Measurements from ENCODE around the gene OGN.

The OGN gene

DNA sequence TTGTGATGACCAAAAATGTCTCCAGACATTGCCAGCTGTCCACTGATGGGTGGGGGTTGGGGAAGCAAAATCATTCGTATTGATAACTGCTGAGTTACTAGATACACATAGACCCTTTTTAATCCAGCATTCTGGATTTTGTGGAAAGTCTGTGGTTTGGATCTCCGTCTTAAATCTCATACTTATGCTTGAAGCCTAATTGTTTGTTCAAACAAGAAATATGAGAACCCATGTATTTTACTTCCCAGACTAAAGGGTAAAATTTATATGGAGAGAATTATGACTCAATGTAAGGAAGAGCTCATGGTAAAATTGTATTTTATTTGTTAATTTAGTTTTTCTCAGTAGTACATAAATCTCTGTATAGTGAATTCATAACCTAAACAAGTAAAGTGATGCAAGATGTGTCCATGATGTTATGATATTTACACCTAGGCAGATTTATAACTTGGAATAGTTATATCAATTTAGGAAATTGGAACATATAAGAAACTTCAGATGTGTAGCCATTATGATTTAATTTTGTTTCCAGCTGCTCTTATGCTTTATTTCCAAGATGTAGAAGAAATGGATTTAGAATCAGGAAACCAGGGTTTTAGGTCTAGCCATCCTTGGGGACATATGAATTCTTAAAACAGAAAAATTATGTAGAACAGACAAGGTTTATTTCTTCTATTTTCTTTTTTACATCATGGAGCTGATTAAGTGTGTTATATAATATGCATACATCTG lies 4.5 kb upstream of the OGN start:
- in situ Hi-C loops (cut with HindIII; ENCODE audit: low pct_ligation_motif_present, low pct_unique_long_range_greater_than_20kb, low sequenced_read_pairs), result no loop called here
- DNase-seq, result no peak

DNA sequence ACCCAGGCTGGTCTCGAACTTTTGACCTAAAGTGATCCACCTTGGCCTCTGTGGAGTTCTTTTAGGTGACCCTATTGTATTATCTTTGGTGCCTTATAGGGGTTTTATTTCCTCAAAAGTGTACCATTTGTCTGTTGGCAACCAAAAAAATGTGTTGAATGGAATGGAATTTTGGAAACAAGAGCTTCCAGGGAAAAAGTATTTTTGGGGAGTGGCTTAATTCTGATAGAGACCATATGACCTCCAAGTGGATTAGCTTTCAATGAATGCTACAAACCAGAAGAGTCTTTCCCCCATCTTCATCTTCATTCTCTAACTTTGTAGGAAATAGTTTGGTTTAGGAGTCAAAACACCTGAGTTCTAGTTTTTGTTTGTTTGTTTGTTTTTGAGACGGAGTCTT lies 3.4 kb upstream of the OGN start:
- in situ Hi-C loops (cut with HindIII; ENCODE audit: low pct_ligation_motif_present, low pct_unique_long_range_greater_than_20kb, low sequenced_read_pairs), result no loop called here
- DNase-seq, result no peak

DNA sequence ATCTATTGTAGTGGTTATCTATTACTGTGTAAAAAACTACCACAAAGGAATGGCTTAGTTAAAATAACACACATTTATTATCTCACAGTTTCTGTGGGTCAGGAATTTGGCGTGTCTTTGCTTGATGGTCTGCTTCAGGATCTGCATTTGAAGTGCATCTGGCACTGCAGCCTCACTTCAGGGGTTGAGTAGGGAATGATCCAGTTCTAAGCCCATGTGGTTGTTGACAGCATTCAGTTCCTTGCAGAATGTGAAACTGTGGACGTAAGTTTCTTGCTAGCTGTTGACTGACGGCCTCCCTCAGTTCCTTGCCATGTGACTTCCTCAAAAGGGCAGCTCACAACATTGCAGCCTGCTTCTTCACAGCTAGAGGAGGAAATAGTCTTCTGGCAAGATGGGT lies 2.1 kb upstream of the OGN start:
- in situ Hi-C loops (cut with HindIII; ENCODE audit: low pct_ligation_motif_present, low pct_unique_long_range_greater_than_20kb, low sequenced_read_pairs), result no loop called here
- DNase-seq, result no peak

DNA sequence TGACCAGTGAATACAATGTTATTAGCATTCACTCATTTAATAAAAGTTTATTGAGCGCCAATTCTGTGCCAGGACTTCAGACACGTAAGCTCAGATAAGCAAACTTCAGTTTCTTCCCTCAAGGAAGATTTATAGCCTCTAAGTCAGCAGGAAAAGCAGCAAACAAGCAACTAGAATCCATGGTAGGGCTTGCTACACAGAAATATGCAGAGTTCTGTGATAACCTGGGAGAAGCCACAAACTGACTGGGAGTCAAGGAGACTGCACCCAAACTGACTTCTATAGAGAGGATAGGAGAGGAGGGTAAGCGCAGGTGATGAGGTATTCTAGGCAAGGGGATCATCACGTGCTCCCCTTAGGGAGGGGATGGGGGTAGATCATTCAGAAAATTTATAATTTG lies 1.4 kb upstream of the OGN start:
- DNase-seq, result no peak
- in situ Hi-C loops (cut with HindIII; ENCODE audit: low pct_ligation_motif_present, low pct_unique_long_range_greater_than_20kb, low sequenced_read_pairs), result no loop called here

DNA sequence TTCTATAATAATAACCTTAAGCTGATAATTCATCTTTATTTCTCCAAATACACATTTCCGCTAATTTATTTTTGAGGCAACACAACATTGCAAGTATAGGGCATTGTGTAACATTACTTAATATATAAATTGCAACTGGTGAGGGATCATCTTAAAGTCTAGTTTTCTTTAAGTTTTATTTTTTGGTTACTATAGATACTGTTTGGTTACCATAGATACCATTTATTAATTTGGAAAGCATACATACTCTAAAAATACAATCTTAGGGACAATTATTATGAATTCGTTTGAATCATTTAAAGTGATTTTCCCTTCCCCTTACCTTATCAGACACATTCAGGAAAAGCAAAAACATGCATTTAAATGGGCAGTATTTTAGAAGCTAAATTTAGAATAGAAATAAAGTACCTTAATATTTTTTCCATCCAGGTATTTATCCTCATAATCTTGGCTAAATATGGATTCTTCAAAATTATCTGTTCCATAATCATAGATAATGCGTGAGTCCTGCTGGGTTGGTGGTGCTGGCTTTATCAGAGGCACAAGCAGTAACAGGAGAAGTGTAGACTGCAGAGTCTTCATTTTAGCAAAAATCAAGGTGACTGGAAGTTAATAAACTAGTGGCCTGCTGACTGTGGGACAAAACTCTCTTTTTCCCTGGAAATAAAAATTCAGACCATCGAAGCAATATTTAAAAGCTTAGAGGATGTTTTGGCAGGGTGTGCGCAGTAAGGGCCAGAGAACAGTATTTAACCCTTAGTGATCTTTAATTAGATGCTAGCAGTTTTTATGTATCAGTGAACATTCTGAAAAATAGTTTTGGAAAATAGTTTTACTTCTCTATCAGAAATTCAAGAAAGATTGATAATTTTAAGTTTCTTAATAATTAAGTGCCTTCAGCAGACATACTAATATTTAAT lies 1.3 kb downstream of the OGN start:
- no peak for DNase-seq
- in situ Hi-C loops (cut with HindIII; ENCODE audit: low pct_ligation_motif_present, low pct_unique_long_range_greater_than_20kb, low sequenced_read_pairs), result no loop called here

DNA sequence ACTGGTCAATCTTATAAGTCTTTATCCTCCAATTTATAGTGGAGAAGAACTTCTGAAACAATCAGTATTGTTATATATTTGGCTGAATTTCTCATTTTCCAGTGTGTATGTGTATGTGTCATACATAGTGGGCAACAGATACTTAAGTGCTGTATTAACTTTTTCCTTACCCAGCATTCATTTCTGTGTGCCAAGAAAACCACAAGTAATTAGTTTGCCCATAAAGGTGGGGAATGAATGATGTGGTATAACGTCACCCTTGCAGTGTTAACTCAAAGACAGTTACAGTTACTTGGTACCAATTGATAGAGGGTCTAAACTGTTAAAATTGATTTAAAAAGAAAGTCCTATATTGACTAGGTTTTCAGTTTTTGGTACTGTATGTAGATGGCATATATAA lies 2.0 kb downstream of the OGN start:
- in situ Hi-C loops (cut with HindIII; ENCODE audit: low pct_ligation_motif_present, low pct_unique_long_range_greater_than_20kb, low sequenced_read_pairs), result no loop called here
- no peak for DNase-seq

DNA sequence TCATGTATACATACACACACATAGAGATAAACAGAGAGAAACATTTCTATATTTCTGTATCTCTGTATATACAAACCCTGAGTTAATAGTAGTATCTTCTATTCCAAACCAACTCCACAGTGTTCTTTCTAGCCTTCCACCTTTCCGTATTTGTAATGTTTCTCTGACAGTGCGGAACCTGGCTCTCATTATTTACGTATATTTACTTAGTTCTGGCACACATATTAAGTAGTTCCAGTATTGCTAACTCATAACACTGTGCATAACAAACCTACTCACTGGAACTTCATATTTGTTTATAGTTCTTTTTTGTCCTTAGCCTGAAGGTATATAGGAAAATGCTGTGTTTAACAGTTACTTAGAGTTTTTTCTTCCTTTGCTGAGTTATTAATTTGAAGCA lies 6.5 kb downstream of the OGN start:
- DNase-seq, result no peak
- in situ Hi-C loops (cut with HindIII; ENCODE audit: low pct_ligation_motif_present, low pct_unique_long_range_greater_than_20kb, low sequenced_read_pairs), result no loop called here

DNA sequence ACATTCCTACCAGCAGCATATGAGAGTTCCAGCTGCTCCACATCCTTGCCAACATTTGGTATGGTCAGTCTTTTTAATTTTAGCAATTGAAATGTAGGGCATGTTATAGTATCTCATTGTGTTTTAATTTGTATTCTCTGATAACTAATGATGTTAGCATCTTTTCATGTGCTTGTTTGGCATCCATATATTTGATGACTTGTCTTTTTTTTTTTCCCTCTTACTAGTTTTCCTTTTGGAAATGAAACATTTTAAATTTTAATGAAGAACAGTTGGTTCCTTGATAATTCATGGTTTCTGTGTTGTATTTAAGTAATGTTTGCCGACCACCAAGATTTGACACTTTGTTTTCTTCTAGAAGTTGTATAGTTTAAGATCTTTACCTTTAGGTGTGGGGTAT lies 8.8 kb downstream of the OGN start:
- DNase-seq, result no peak
- in situ Hi-C loops (cut with HindIII; ENCODE audit: low pct_ligation_motif_present, low pct_unique_long_range_greater_than_20kb, low sequenced_read_pairs), result no loop called here

DNA sequence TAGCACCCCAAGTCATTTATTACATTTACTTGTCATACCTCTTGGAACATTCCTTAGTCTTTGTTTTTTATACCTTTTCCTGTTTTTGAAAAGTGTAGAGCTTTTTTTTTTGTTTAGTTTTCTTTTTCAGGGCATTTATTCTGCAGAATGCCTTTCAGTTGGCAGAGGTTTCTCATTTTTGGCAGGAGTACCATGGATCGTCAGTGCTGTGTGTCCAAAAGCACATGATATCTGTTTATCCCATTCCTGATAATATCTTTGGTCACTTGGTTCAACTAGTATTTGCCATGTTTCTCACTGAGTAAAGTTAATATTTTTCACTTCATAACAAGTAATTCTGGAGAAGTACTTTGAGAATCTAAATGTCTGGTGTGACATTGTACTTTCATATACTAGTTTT lies 10.7 kb downstream of the OGN start:
- DNase-seq, result no peak
- in situ Hi-C loops (cut with HindIII; ENCODE audit: low pct_ligation_motif_present, low pct_unique_long_range_greater_than_20kb, low sequenced_read_pairs), result no loop called here

DNA sequence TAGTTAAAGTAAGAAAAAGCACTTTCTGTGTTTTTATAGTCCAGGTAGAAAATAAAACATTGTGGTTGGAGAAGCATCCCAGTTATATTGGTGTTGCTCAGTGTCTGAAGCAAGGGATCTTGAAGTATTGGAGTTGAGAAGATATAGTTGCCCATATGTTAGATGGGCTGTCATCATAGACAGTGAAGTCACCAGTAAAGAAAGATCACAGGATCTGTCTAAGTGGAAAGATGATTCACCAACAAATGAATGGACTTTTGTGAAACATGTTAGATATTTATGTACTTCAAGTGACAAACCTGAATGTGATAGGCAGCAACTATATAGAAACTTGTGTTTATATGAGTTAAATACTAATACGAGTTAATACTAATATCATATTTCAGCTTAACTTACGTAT lies 11.7 kb downstream of the OGN start:
- in situ Hi-C loops (cut with HindIII; ENCODE audit: low pct_ligation_motif_present, low pct_unique_long_range_greater_than_20kb, low sequenced_read_pairs), result no loop called here

DNA sequence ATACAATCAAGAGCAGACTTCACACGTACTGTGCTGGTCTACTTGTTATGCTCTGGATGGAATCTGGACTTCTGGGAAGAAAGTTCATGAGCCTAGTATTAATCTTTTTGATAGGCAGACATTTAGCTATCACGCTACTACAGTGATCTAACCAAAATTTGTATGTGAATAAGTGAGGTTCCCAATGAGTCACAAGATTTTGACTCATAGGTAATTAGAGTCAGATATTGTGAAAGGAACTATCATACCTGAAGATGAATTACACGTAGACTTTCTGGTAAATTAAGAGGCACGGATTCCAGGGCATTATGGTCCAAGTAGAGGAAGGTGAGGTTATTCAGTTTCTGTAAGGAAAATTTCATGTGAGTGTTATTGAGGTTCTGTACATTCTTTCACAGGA lies 18.4 kb downstream of the OGN start:
- in situ Hi-C loops (cut with HindIII; ENCODE audit: low pct_ligation_motif_present, low pct_unique_long_range_greater_than_20kb, low sequenced_read_pairs), result no loop called here

More for the DNA sequence above, 11.7 kb downstream of the OGN start:
- DNase-seq, result no peak

DNA sequence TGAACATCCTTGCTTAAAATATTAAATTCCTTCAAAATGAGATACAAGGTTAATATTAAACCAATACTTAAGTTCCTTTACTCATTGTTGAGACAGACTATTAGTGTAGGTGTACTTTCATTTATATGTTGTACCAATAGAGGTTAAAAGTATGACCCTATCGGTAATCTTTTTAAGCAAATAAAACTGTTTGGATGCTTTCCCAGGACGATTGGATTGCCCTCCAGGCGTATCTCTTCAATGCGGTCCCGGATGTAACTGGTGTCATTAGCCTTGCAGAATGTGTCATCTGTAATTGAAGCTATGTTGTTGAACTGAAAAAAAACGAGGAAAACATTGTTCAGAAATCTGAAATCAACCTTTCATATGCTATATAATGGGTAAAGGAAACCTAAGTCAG lies 18.9 kb downstream of the OGN start:
- in situ Hi-C loops (cut with HindIII; ENCODE audit: low pct_ligation_motif_present, low pct_unique_long_range_greater_than_20kb, low sequenced_read_pairs), result no loop called here
- DNase-seq, result no peak

More for the DNA sequence above, 18.4 kb downstream of the OGN start:
- no peak for DNase-seq

DNA sequence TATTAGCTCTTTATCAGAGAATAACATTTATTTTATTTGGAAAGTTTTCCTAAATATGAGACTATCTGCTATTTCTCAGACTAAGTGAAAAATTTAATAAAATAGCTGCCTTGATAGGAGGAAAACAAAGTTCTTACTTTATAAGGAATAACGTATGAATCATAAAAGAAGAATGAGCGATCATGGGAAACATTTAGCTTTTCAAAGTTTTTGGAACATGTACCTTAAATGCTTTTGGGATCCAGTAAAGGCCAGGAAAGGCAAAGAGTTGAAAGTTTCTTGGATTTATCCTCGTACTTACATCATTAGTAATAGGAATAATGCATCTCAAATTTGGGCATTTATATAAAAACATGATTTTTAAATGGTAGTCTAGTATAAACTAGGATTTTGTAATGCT lies 19.4 kb downstream of the OGN start:
- no peak for DNase-seq
- in situ Hi-C loops (cut with HindIII; ENCODE audit: low pct_ligation_motif_present, low pct_unique_long_range_greater_than_20kb, low sequenced_read_pairs), result no loop called here

DNA sequence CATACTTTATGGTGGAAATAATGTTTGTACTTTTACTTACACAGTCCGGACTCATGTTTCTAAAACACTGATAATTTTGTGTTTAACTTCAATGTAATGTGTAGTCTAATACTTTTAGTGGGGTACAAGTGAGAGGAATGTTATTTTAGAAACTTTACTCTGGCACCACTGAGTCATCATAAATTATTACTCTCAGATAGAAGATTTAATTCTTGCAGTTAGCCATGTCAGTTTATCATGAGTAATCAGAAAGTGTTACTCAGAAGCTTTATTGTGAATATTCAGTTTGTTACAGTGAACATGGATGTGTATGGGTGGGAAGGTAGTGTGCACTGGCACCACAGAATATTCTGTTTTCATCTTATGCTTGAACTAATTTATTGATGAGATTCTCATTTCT lies 20.0 kb downstream of the OGN start:
- in situ Hi-C loops (cut with HindIII; ENCODE audit: low pct_ligation_motif_present, low pct_unique_long_range_greater_than_20kb, low sequenced_read_pairs), result no loop called here
- DNase-seq, result no peak

DNA sequence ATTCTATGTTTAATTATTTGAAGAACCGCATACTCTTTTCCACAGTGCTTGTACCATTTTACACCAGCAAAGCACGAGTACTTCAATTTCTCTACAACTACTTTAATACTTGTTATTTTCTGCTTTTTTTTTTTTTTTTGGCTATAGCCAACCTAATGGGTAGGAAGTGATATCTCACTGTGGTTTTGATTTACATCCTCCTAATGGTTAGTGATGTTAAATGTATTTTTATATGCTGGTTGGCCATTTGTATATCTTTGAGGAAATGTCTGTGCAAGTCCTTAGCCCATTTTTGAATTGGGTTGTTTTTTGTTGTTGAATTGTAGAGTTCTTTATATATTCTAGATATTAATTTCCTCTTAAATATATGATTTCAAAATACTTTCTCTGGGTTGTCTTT lies 22.6 kb downstream of the OGN start:
- in situ Hi-C loops (cut with HindIII; ENCODE audit: low pct_ligation_motif_present, low pct_unique_long_range_greater_than_20kb, low sequenced_read_pairs), result no loop called here
- no peak for DNase-seq

DNA sequence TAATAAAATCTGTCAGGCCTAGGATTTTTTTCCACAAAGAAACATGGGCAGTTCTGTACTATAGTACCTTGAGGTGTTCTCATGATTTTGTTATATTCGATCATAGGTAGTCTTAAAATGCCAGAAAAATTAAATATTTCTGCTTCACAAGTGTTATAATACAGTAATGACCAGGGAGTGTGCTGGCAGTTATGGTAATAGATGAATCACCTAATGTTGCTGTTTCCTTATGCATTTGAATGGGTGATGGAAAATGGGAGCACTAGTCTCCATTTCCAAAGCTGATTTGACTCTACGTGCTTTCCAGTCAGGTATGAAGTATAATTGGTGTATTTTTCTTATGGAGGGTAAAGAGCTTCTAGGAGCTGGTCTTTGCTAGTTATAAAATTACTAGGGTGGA lies 23.8 kb downstream of the OGN start:
- no peak for DNase-seq
- in situ Hi-C loops (cut with HindIII; ENCODE audit: low pct_ligation_motif_present, low pct_unique_long_range_greater_than_20kb, low sequenced_read_pairs), result no loop called here

DNA sequence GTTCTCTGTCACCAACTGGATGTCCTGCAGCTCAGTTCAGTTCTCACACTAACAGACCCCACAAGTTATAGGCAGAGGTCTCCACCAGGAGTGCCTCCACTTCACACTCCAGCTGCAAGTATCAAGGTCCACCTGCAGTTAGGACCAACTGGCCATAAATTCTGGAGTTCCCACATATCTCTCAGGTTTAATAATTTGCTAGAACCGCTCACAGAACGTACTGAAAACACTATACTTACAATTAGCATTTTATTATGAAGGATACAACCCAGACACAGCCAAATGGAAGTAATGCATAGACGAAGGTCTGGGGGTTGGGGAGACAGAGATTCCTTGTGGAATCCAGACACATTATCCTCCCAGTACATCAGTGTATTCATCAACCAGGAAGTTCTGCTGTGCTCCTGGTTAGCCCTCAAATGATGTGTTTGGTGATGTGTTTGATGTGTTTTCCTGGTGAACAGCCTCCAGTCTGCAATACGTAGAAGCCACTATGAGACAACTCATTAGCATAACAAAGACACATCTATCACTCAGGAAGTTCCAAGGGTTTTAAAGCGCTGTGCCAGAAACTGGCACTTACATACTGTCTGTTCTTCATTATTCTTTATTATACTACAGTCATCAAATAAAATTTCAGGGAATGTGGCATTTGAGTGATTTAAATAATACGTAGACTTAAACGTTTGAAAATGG lies 25.4 kb downstream of the OGN start:
- DNase-seq, result no peak
- in situ Hi-C loops (cut with HindIII; ENCODE audit: low pct_ligation_motif_present, low pct_unique_long_range_greater_than_20kb, low sequenced_read_pairs), result no loop called here

DNA sequence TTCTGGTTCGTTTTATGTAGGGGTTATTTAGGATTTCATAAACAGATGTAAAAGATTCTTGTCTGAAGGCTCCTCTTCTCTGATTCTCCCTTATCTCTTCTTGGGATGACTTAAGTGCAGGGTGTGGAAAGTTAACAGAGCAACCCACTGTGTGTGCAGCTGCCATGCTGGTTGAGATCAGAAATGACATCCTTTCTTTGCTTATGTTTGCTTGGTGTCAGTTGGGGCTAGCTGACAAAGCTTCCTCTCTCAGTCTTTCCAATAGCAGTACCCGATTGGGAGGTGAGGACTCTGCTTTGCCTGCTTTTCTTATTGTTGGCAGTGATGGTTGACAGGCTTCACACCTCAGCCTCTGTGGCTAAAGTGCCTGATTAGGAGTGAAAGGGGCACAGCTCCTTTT lies 26.5 kb downstream of the OGN start:
- DNase-seq, result no peak
- in situ Hi-C loops (cut with HindIII; ENCODE audit: low pct_ligation_motif_present, low pct_unique_long_range_greater_than_20kb, low sequenced_read_pairs), result no loop called here

DNA sequence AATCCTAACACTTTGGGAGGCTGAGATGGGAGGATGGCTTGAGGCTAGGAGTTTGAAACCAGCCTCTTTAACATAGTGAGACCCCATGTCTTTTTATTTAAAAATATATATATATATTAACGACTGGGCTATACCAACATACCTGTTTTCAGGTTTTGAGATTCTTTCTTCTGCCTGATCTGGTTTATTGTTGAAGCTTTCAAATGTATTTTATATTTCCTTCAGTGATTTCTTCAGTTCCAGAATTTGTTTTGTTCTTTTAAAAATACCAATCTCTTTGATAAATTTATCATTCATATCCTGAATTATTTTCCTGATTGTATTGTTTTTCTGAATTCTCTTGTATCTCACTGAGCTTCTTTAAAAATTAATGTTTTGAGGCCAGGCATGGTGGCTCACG lies 31.2 kb downstream of the OGN start:
- in situ Hi-C loops (cut with HindIII; ENCODE audit: low pct_ligation_motif_present, low pct_unique_long_range_greater_than_20kb, low sequenced_read_pairs), result no loop called here
- no peak for DNase-seq

Measured in ACHN (cell line).